ENCODE measurements around the gene DYRK1B.
"Not testable (repeated sequence)": the region's sequence is repeated elsewhere in the genome, so short reads cannot be mapped to it uniquely, and the experiment has no call there.

DNA sequence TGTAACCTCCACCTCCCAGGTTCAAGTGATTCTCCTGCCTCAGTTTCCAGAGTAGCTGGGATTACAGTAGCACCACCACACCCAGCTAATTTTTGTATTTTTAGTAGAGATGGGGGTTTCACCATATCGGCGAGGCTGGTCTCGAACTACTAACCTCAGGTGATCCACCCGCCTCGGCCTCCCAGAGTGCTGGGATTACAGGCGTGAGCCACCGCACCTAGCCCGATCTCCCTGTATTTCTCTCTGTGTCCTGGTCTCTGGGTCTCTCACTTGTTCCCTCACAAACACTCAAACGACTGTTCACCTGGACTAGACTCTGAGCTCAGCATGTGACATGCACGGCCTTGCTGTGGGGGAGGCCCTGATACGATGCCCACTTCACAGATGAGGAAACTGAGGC is 44.9 kb upstream of the DYRK1B start:
- TF ChIP-seq, protein P1, sequence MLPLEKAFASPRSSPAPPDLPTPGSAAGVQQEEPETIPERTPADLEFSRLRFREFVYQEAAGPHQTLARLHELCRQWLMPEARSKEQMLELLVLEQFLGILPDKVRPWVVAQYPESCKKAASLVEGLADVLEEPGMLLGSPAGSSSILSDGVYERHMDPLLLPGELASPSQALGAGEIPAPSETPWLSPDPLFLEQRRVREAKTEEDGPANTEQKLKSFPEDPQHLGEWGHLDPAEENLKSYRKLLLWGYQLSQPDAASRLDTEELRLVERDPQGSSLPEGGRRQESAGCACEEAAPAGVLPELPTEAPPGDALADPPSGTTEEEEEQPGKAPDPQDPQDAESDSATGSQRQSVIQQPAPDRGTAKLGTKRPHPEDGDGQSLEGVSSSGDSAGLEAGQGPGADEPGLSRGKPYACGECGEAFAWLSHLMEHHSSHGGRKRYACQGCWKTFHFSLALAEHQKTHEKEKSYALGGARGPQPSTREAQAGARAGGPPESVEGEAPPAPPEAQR (CRISPR knock-in tag; IDR thresholded peaks at IDR 0.05): not testable (repeated sequence)
- TF ChIP-seq, protein P2, sequence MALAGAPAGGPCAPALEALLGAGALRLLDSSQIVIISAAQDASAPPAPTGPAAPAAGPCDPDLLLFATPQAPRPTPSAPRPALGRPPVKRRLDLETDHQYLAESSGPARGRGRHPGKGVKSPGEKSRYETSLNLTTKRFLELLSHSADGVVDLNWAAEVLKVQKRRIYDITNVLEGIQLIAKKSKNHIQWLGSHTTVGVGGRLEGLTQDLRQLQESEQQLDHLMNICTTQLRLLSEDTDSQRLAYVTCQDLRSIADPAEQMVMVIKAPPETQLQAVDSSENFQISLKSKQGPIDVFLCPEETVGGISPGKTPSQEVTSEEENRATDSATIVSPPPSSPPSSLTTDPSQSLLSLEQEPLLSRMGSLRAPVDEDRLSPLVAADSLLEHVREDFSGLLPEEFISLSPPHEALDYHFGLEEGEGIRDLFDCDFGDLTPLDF (CRISPR knock-in tag; IDR thresholded peaks at IDR 0.05): not testable (repeated sequence)
- TF ChIP-seq, protein P3, sequence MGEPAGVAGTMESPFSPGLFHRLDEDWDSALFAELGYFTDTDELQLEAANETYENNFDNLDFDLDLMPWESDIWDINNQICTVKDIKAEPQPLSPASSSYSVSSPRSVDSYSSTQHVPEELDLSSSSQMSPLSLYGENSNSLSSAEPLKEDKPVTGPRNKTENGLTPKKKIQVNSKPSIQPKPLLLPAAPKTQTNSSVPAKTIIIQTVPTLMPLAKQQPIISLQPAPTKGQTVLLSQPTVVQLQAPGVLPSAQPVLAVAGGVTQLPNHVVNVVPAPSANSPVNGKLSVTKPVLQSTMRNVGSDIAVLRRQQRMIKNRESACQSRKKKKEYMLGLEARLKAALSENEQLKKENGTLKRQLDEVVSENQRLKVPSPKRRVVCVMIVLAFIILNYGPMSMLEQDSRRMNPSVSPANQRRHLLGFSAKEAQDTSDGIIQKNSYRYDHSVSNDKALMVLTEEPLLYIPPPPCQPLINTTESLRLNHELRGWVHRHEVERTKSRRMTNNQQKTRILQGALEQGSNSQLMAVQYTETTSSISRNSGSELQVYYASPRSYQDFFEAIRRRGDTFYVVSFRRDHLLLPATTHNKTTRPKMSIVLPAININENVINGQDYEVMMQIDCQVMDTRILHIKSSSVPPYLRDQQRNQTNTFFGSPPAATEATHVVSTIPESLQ (CRISPR knock-in tag; IDR thresholded peaks at IDR 0.05): not testable (repeated sequence)
- TF ChIP-seq, protein P4, sequence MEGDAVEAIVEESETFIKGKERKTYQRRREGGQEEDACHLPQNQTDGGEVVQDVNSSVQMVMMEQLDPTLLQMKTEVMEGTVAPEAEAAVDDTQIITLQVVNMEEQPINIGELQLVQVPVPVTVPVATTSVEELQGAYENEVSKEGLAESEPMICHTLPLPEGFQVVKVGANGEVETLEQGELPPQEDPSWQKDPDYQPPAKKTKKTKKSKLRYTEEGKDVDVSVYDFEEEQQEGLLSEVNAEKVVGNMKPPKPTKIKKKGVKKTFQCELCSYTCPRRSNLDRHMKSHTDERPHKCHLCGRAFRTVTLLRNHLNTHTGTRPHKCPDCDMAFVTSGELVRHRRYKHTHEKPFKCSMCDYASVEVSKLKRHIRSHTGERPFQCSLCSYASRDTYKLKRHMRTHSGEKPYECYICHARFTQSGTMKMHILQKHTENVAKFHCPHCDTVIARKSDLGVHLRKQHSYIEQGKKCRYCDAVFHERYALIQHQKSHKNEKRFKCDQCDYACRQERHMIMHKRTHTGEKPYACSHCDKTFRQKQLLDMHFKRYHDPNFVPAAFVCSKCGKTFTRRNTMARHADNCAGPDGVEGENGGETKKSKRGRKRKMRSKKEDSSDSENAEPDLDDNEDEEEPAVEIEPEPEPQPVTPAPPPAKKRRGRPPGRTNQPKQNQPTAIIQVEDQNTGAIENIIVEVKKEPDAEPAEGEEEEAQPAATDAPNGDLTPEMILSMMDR (IDR thresholded peaks at IDR 0.05): not testable (repeated sequence)
- TF ChIP-seq, protein P5, sequence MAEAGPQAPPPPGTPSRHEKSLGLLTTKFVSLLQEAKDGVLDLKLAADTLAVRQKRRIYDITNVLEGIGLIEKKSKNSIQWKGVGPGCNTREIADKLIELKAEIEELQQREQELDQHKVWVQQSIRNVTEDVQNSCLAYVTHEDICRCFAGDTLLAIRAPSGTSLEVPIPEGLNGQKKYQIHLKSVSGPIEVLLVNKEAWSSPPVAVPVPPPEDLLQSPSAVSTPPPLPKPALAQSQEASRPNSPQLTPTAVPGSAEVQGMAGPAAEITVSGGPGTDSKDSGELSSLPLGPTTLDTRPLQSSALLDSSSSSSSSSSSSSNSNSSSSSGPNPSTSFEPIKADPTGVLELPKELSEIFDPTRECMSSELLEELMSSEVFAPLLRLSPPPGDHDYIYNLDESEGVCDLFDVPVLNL (CRISPR knock-in tag; IDR thresholded peaks at IDR 0.05; ENCODE audit: borderline replicate concordance, low read depth): not testable (repeated sequence)
- TF ChIP-seq CREB1 (CRISPR knock-in tag; IDR thresholded peaks at IDR 0.05): not testable (repeated sequence)

Measured in WTC11 (cell line).